Activated CD8-positive, alpha-beta memory T cell treated with anti-CD3 and anti-CD28 coated beads, Interleukin-2, amount 50 U/mL, for 1 hour (primary cell): ENCODE results near the gene TOE1.
A peak's percentile ranks its signal among the peaks of the same experiment; 100 is the strongest.
"Not testable (repeated sequence)": the region's sequence is repeated elsewhere in the genome, so short reads cannot be mapped to it uniquely, and the experiment has no call there.

ENCODE experiments used
- DNase-seq: peaks from one replicate; pipeline ENCODE4 v3.0.0-alpha.2; 2020; ENCODE audit errors: extremely low read depth

Gene TOE1

DNA sequence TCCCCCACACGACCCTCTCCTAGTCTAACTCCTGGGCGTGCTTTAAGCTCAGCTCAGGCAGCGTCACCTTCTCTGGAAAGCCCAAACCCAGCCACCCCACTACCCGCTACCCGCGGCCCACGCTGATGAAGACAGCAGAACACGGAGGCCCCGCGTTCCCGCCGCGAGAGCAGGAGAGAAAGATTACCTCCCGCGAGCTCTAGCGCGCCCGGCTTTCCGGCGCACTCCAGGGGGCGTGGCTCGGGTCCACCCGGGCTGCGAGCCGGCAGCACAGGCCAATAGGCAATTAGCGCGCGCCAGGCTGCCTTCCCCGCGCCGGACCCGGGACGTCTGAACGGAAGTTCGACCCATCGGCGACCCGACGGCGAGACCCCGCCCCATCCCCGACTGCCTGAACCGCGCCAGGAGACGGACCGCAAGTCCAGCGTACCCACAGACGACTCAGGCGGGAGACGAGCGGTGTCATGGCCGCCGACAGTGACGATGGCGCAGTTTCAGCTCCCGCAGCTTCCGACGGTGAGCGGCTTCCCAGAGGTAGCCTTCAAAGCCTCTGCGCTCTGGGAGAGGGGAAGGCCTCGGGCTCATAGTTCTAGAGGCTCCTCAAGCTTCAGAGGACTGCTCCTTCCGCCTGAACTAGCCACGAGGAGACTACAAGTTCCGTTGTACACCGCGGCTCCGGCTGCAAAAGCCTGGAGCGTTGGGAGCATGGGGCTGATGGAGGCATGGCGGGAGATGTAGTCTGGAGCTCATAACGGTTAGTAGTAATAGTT, at the start of gene TOE1, which contains the start of gene MUTYH:
Gene TOE1 (plus strand): TSS at position 382 of the 770 bp plus-strand sequence. CDS start 83 bp downstream, at position 465.
Gene MUTYH (minus strand): TSS at position 652 of the 770 bp plus-strand sequence. CDS start 5,935 bp downstream, outside the sequence.
- peak; percentile 63 for DNase-seq

DNA sequence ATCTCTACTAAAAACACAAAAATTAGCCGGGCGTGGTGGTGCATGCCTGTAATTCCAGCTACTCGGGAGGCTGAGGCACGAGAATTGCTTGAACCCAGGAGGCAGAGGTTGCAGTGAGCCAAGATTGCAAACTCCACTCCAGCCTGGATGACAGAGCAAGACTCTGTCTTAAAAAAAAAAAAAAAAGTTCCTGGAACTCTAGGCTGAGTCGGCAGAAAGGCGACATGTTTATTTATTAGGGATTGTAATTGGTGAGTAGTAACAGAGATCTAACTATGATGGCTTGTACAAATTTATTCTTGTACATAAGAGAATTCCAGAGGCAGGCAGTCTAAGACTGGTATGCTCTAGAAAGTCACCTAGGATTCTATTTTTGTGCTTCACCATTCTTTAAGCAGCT, 49.0 kb upstream of the TOE1 start:
- DNase-seq = not testable (repeated sequence)

DNA sequence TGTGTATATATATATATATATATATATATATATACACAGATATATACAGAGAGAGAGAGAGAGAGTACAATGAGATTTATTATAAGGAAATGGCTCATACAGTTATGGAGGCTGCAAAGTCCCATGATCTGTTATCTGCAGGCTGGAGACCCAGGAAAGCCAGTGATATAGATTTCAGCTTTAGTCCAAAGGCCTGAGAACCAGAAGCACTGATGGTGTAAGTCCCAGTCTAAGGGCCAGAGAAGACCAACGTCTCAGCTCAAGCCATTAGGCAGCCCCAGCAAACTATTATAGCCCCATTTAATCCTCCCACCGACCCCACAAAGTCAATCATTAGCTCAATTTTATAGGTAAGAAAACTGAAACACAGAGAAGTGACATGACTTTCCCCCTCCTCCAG, 48.3 kb upstream of the TOE1 start:
- DNase-seq = no peak

DNA sequence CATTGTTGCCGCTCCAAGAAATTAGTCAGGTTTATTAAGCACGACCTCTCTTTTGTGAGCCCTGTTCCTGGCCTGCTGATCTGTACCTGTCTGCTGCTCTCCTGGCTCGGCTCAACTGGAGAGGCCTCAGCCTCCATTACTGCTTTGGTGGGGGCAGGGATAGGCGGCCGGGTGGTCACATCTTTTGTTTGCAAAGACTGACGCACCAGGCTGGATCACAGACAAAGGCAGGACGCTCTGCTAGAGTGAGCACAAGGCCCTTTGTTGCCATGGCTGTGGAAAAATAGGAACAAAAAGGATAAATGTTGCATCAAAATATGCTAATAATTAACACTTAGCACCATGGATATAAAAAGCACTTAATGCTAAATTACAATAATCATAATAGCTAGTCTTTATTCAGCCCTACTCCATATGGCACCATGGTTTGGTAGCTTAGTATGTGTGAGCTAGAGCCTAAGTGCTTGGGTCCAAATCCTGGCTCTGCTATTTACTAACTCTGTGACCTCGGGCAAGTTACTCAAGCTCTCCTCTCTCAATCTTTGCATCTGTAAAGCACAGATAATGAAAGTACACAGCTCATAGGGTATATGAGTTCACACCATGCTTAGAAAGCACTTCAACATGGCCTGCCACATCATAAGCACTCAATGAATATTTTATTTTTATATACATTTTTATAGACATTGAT, 42.2 kb upstream of the TOE1 start:
- DNase-seq = no peak

DNA sequence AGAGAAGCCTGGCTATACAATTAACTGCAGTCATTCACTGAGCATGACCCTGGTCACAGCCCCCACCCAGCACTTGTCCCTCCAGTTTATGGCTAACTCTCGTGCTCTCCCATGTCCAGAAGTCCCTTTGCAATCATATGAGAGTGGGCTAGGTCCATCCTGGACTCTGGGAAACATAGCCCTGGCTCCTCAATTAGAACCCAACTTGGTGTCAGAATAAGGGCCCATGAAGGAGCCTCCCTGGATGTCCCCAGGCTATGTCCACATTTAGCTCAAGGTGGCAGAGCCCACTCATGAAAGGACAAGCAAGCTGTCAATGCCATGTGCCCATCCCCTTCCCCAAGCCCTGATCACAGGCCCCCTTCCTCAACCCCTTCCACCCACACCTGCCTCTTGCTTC, 40.7 kb upstream of the TOE1 start:
- DNase-seq = no peak

DNA sequence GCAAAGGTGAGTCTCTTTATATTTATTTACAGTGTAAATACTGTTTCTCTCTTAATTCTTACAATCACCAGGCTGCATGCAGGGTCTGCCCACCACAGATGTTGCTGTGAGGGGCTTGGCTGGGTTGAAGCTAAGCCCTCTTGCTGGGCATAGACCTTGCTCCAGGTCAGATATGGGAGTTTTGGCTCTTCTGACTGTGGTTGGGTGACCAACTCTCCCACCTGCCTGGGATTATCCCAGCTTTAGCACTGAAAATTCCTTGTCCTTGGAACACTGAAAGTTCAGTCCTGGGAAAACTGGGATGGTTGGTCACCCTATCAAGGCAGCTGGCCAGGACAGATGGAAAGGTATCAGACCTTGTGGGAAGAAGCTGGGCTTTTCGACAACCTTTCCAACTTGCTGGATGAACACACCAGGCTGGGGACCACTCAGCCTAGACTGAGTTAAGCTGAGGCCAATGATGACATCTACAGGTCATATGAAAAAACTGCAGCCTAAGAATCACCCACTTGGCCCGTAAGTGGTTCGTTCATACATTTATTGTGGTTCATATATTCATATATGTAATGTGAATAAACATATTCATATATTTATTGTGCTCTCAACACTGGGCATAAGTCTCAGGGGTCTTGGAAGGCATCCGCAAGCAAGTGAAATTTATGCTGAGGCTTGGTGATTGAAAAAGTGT, 39.8 kb upstream of the TOE1 start:
- peak; percentile 7 for DNase-seq

DNA sequence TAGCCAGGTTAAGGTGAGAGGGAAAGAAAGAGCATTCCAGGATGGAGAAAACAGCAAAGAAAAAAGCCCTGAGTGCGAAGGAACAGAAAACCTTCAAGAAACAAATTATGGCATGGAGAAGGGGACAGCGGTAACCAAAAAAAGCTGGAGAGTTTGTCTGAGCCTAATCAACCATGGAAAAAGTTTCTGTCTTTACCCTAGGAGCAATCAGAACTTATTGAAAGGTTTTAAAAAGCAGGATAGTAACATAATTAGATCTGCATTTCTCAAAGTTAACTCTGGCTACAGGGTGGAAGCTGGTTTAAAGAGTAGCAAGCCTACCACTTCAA, 39.3 kb upstream of the TOE1 start:
- no peak for DNase-seq

DNA sequence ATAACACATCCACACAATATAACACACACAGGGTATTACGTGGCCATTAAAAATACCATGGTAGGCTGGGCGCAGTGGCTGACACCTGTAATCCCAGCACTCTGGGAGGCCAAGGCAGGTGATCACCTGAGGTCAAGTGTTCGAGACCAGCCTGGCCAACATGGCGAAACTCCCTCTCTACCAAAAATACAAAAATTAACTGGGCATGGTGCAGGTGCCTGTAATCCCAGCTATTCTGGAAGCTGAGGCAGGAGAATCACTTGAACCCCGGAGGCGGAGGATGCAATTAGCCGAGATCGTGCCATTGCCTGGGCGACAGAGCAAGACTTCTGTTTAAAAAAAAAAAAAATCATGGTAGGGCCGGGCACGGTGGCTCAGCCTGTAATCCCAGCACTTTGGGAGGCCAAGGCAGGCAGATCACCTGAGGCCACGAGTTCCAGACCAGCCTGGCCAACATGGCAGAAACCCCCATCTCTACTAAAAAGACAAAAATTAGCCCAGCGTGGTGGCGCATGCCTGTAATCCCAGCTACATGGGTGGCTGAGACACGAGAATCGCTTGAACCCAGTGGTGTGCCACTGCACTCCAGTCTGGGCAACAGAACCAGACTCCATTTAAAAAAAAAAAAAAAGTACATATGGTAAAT, 37.3 kb upstream of the TOE1 start:
- DNase-seq = no peak

DNA sequence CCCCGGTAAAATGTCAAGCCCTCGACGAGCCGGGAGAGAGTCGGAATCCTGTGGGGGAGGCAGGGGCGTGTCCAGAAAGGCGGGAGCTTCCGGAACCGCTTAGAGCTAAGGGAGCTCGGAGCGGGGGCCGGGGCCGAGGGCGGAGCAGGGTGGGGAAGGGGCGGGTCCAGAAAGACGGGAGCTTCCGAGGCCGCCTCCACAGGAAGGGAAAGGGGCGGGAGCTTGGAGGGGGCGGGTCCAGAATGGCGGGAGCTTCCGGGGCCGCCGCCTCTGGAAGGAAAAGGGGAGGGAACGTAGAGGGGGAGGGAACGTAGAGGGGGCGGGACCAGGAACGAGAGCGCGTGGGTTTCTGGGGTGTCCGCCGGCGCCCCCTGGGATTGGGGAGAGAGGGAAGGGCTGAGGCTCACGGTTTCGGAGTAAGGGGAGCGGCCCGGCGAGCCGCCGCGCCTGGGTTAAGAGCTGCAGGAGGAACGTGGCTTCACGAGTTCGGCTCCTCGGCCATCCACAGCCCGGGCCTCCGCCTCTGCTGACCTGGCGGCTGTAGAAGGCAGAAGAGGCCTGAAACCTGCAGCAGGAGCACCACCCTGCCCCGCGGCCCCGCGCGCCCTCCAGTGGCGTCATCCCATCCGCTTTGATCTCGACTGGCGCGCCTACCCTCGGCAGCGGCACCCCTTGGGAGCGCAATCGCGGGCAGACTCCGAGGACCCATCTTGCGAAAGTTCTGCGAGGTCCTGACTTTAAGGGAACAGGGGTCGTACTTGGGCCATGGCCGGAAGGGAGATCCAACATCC, 36.3 kb upstream of the TOE1 start:
- DNase-seq = peak; percentile 94

DNA sequence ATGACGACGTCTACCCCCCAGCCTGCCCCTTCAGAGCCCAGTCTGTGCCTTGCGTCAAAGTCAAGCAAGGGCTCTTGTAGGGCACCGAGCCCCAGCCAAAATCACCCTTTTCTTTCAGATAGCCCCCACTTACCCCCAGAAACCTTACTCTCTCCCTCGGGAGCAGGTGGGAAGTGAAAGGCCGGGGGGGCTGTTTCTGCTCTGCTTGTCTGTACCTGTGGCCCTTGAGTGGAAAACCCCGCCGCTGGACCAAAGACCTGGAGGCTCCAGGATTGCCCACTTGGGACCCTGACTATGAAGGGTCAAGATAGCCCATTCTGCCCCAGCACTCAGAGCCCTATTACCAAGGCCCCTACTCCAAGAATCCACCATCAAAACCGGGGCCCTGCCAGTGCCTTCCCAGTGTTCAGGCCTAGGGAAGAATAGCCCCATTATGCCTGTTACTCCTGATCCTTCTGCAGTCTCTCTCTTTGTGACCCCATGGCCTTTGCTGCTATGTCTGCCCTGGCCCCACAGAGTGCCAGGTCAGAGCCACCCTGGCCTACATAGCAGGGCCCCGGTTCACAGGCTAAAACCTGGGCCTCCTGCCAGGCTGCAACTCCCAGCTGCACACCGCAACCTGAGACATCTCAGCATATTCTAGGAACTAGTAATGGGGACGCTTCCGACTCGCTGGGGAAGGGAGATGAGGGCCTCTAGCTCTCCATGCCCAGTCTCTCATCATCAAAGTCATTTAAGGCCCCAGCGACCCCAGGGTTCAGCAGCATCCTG, 35.5 kb upstream of the TOE1 start:
- no peak for DNase-seq

DNA sequence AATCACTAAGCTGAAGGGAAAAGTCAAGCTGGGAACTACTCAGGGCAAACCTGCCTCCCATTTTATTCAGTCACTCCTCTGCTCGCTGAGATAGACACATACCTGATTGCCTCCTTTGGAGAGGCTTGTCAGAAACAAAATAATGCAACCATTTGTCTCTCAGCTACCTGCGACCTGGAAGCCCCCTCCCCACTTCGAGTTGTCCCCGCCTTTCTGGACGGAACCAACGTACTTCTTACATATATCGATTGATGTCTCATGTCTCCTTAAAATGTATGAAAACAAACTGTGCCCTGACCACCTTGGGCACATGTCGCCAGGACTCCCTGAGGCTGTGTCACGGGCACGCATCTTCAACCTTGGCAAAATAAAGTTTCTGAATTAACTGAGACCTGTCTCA, 34.7 kb upstream of the TOE1 start:
- DNase-seq = no peak

DNA sequence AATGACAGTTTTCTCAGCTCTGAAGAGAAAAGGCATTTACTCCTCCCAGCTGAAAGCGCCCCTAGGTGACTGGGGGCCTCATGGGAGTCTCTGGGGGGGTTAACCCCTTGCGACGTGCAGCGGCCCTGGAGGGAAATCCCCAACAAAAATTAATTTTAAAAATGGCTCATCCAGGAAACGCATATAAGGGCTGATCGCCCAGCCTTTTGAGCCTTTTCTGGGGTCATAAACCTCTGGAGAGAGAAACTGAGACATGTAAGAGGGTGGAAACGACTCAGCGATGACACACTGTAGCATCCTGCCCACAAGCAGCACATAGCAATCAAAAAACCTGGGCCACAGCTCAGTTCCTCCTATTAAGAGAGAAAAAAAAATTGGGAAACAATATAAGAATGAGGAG, 33.7 kb upstream of the TOE1 start:
- no peak for DNase-seq

DNA sequence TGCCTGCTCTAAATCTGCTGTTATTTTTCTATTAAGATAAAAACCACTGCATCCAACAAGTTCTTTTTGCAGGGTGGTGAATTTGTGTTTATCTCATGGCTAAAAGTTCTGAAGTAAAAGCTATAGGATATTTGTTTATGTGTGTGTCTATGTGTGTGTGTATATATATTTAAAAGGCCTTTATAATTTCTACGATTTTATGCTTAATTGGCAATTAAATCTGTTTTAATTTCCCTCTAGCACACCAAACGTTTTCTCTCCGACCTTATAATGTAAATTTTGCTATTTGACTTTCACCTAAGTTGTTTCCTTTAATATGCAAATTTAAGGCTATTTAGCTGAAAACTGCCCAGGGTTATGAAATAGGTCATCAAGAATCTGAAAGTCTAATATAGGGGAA, 33.1 kb upstream of the TOE1 start:
- DNase-seq = no peak

DNA sequence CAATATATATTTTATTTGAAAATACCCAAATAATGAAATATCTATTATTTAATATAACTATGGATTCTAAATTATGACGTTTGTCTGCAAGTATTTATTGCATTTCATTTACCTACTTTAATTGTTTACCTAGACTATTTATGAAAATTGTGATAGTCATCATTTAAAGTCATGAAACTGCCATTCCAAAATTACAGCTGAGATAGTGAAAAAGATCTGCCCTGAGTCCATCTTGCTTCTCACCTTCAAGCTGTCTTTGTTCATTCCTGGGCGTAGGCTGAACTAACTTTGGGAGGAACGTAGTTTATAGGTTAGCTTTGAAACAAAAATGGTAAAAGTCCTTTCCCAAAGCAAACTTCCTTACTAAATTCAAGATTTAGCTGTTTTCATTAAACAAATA, 25.7 kb upstream of the TOE1 start:
- DNase-seq = no peak

DNA sequence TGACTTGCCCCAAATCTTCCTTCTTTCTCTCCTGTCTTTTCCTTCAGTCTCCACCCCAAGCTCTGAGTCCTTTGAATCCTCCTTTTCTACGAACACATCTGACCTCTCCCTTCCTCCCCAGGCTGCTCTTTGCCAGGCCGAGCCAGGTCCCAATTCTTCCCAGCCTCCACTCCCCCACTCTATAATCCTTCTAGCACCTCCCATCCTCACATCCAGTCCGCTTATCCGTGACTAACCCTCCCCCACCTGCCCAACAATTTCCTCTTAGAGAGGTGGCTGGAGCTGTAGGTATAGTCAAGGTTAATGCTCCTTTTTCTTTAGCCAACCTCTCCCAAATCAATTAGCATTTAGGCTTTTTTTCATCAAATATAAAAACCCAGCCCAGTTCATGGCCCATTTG, 22.8 kb upstream of the TOE1 start:
- DNase-seq = no peak

DNA sequence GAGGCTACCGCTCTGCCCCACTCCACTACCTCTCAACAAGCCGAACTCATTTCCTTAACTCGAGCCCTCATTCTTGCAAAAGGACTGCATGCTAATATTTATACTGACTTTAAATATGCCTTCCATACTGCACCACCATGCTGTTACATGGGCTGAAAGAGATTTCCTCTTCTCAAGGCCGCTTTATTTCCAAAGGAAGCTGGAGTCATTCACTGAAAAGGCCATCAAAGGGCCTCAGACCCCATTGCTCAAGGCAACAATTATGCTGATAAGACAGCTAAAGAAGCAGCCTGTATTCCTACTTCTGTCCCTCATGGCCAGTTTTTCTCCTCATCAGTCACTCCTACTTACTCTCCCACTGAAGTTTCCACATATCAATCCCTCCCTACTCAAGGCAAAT, 20.2 kb upstream of the TOE1 start:
- DNase-seq = no peak

DNA sequence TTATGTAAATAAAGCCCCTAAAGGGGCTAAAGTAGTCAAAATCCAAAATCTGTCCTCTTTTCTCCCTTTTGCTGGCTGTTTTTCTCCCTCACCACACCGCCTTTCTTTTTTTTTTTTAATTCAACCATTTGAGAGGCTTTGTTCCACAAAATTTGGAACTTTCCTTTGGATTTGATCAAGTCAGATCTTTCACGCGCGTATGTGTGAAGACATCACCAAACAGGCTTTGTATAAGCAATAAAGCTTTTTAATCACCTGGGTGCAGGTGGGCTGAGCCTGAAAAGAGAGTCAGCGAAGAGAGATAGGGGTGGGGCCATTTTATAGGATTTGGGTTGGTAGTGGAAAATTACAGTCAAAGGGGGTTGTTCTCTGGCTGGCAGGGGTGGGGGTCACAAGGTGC, 18.5 kb upstream of the TOE1 start:
- no peak for DNase-seq

DNA sequence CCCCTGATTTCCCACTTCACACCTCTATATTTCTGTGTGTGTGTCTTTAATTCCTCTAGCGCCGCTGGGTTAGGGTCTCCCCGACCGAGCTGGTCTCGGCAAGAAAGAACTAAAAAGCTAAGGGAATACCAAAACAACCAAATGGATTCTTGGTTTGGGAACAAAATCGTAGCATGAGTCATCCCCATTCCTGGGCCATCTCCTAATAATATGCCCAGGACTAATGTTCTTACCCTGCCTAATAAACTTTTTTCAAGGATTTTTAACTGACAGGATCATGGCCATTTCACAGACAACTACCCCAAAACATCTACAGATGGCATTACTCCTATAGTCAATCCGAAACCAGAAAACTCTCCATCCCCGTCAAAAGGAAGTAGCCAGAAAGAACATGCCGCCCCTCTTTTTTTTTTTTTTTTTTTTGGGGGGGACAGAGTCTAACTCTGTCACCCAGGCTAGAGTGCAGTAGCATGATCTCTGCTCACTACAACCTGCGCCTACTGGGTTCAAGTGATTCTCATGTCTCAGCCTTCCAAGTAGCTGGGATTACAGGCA, 17.4 kb upstream of the TOE1 start:
- DNase-seq = no peak

DNA sequence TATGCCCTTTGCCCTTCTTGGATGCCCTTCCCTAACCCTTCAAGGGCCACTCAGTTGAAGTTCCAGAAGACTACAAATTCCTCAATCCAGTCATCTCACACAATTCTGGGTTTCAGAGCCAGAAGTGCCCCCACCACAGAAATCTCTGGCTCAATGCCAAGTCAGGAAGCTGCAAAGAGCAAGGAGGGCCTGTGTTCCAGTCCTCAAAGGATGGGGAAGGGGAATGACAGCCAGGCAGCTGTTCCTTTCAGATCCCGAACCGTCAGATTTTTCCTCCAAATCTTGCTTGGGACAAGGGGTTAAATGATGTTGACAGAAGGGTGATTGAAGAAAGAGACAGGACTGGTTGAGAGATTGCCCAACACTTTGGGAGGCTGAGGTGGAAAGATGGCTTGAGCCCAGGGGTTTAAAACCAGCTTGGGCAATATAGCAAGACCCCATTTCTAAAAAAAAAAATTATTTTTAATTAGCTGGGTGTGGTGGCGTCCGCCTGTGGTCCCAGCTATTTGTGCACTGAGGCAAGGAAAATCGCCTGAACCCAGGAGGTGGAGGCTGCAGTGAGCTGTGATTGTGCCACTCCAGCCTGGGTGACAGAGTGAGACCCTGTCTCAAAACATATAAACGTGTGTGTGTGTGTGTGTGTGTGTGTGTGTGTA, 14.0 kb upstream of the TOE1 start:
- no peak for DNase-seq
